Smooth muscle cell (in vitro differentiated cells): ENCODE data around the gene GIGYF2. TPM values are rescaled to one million over a fixed set of nuclear protein-coding genes. Genes with fewer than 3 reads are reported as not detected.

Source experiments
- DNase-seq: peaks from one replicate; lab custom pipeline; 2025; ENCODE audit not compliant: unreplicated experiment; lab: John Stamatoyannopoulos, UW
- H2AFZ ChIP-seq: fragments of 200-600 bp; sonication (generic); 2 replicates; pipeline ENCODE4 v1.6.0; 2016; ENCODE audit warnings: antibody characterized with exemption, low read depth, mild to moderate bottlenecking
- H3F3A ChIP-seq: fragments of 200-600 bp; sonication (generic); 2 replicates; pipeline ENCODE4 v1.6.0; 2017; ENCODE audit warnings: antibody characterized with exemption, low read depth
- H3K27ac ChIP-seq: fragments of 200-600 bp; sonication (generic); 2 replicates; pipeline ENCODE4 v1.5.1; 2016; ENCODE audit warnings: low read depth, mild to moderate bottlenecking
- H3K27me3 ChIP-seq: fragments of 200-600 bp; sonication (generic); 2 replicates; pipeline ENCODE4 v1.6.1; 2016; ENCODE audit warnings: low read depth, mild to moderate bottlenecking
- H3K36me3 ChIP-seq: fragments of 200-600 bp; sonication (generic); 2 replicates; pipeline ENCODE4 v1.5.1; 2016; ENCODE audit warnings: low read depth
- H3K4me1 ChIP-seq: fragments of 200-600 bp; sonication (generic); 2 replicates; pipeline ENCODE4 v1.5.1; 2016; ENCODE audit warnings: low read depth
- H3K4me2 ChIP-seq: fragments of 200-600 bp; sonication (generic); 2 replicates; pipeline ENCODE4 v1.6.0; 2016; ENCODE audit warnings: mild to moderate bottlenecking
- H3K4me3 ChIP-seq: fragments of 200-600 bp; sonication (generic); 2 replicates; pipeline ENCODE4 v1.5.1; 2016; ENCODE audit warnings: mild to moderate bottlenecking
- H3K79me2 ChIP-seq: fragments of 200-600 bp; sonication (generic); 2 replicates; pipeline ENCODE4 v1.6.0; 2016; ENCODE audit warnings: low read depth, mild to moderate bottlenecking
- H3K9ac ChIP-seq: fragments of 200-600 bp; sonication (generic); 2 replicates; pipeline ENCODE4 v1.6.0; 2016; ENCODE audit warnings: low read depth
- H3K9me3 ChIP-seq: fragments of 200-600 bp; sonication (generic); replicated peaks from 2 replicates; pipeline ENCODE4 v1.5.1; 2016; ENCODE audit warnings: low read depth
- H4K20me1 ChIP-seq: fragments of 200-600 bp; sonication (generic); 2 replicates; pipeline ENCODE4 v1.6.0; 2016; ENCODE audit warnings: low read depth
- WGBS: methylation state at CpG from one replicate; pipeline ENCODE4 v1.1.7; 2016; ENCODE audit warnings: low lambda C conversion rate; 5-methylcytosine and 5-hydroxymethylcytosine counted together
- polyA plus RNA-seq: library from polyadenylated mRNA; unstranded; fragments of >200 nt; fragmentation: Nextera tagmentation; extraction: Ambion mirVana; gene quantifications from 2 replicates; pipeline ENCODE4 v1.2.1, GENCODE V29; 2016
- total RNA-seq: library from RNA; depleted of rRNA; stranded (reverse); fragments of >200 nt; gene quantifications from 2 replicates; pipeline ENCODE4 v1.2.3, GENCODE V29; 2014
- TF ChIP-seq, protein P1 (sequence below): fragments of 200-600 bp; sonication (generic); IDR thresholded peaks from 2 replicates; pipeline ENCODE4 v1.5.1; 2017; ENCODE audit warnings: borderline replicate concordance, mild to moderate bottlenecking, antibody characterized with exemption; ENCODE audit not compliant: insufficient read depth, poor library complexity, severe bottlenecking

The GIGYF2 gene
- total and polyA plus RNA-seq, 2 experiments from 2014 or later: 16.2 to 57.6 TPM

GRCh38 chr2:232731470-232731869, 34.3 kb downstream of the GIGYF2 start:
- peaks cover 48% of the 10 kb centered on the region for H3K79me2 ChIP-seq
- no peak overlapping the region for H3K9ac ChIP-seq
- 96% methylated on average over 2 of the region's 2 CpGs for WGBS
- TF ChIP-seq, protein P1, sequence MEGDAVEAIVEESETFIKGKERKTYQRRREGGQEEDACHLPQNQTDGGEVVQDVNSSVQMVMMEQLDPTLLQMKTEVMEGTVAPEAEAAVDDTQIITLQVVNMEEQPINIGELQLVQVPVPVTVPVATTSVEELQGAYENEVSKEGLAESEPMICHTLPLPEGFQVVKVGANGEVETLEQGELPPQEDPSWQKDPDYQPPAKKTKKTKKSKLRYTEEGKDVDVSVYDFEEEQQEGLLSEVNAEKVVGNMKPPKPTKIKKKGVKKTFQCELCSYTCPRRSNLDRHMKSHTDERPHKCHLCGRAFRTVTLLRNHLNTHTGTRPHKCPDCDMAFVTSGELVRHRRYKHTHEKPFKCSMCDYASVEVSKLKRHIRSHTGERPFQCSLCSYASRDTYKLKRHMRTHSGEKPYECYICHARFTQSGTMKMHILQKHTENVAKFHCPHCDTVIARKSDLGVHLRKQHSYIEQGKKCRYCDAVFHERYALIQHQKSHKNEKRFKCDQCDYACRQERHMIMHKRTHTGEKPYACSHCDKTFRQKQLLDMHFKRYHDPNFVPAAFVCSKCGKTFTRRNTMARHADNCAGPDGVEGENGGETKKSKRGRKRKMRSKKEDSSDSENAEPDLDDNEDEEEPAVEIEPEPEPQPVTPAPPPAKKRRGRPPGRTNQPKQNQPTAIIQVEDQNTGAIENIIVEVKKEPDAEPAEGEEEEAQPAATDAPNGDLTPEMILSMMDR: no peak
- peaks cover 84% of the 10 kb centered on the region for H4K20me1 ChIP-seq
- no peaks in the 10 kb centered on the region for H3K4me1 ChIP-seq
- H3K4me2 ChIP-seq: no peak overlapping the region
- no peak overlapping the region for H3K4me3 ChIP-seq
- no peaks in the 10 kb centered on the region for H3F3A ChIP-seq
- H3K27me3 ChIP-seq: no peaks in the 10 kb centered on the region
- no peak overlapping the region for H2AFZ ChIP-seq
- no peaks in the 10 kb centered on the region for H3K9me3 ChIP-seq
- no peaks in the 10 kb centered on the region for H3K36me3 ChIP-seq
- DNase-seq: no peak
- no peak overlapping the region for H3K27ac ChIP-seq

DNA sequence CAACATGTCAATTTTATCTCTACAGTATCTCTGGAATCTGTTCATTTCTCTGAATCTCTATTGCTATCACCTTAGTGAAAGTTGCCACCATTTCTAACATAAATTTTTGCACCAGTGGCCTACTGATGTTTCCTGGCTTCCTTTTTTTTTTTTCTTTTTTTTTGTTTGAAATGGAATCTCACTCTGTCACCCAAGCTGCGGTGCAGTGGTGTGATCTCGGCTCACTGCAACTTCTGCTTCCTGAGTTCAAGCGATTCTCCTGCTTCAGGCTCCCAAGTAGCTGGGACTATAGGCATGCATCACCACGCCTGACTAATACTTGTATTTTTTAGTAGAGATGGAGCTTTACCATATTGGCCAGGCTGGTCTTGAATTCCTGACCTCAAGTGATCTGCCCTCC, 44.2 kb downstream of the GIGYF2 start:
- WGBS: 92% methylated on average over 4 of the region's 4 CpGs
- H3K9ac ChIP-seq: no peak overlapping the region
- TF ChIP-seq, protein P1: no peak
- peaks cover 3% of the 10 kb centered on the region for H3K4me1 ChIP-seq
- no peaks in the 10 kb centered on the region for H3K36me3 ChIP-seq
- H3K27me3 ChIP-seq: no peaks in the 10 kb centered on the region
- no peaks in the 10 kb centered on the region for H3F3A ChIP-seq
- no peak for DNase-seq
- H3K27ac ChIP-seq: no peak overlapping the region
- no peak overlapping the region for H3K4me3 ChIP-seq
- no peak overlapping the region for H2AFZ ChIP-seq
- peaks cover 43% of the 10 kb centered on the region for H4K20me1 ChIP-seq
- H3K79me2 ChIP-seq: no peaks in the 10 kb centered on the region
- no peaks in the 10 kb centered on the region for H3K9me3 ChIP-seq
- no peak overlapping the region for H3K4me2 ChIP-seq

GRCh38 chr2:232741972-232742371, 44.8 kb downstream of the GIGYF2 start:
- Histone ChIP-seq H3K79me2 (no peaks in the 10 kb centered on the region), H3K4me2 (no peak overlapping the region), H3K4me1 (peaks cover 3% of the 10 kb centered on the region), H3K9ac (no peak overlapping the region), H3K36me3 (no peaks in the 10 kb centered on the region), H3K4me3 (no peak overlapping the region), H3K9me3 (no peaks in the 10 kb centered on the region), H3K27ac (no peak overlapping the region), H3F3A (no peaks in the 10 kb centered on the region), H3K27me3 (no peaks in the 10 kb centered on the region), H4K20me1 (peaks cover 40% of the 10 kb centered on the region), H2AFZ (no peak overlapping the region)
- DNase-seq: no peak
- 94% methylated on average over 3 of the region's 3 CpGs for WGBS
- TF ChIP-seq, protein P1: no peak

DNA sequence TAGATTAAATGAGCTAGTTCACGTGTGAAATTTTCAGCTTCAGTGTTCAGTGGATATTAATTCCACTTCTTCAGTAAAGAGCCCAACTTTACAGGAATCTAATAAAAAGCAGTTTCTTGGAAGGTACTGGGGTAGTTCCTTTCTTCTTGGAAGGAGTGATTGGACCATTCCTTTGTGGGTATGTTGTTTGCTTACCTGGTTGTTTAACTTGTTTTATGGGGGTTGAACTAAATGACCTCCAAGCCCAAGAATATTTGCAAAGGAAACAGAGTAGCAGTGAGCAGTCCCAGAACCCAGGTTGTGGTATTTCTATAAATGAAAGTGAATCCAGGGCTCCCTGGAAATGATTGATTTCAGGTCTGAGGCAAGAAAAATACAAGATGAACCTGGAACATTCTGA, 47.8 kb downstream of the GIGYF2 start:
- H3K79me2 ChIP-seq: no peaks in the 10 kb centered on the region
- no peak overlapping the region for H2AFZ ChIP-seq
- H3K4me1 ChIP-seq: peaks cover 3% of the 10 kb centered on the region
- no peaks in the 10 kb centered on the region for H3K27me3 ChIP-seq
- WGBS: 100% methylated on average over 1 of the region's 1 CpG
- no peak for DNase-seq
- no peak overlapping the region for H3K4me2 ChIP-seq
- H3K9me3 ChIP-seq: no peaks in the 10 kb centered on the region
- peaks cover 25% of the 10 kb centered on the region for H4K20me1 ChIP-seq
- no peak overlapping the region for H3K27ac ChIP-seq
- no peak overlapping the region for H3K9ac ChIP-seq
- TF ChIP-seq, protein P1: no peak
- no peak overlapping the region for H3K4me3 ChIP-seq
- no peaks in the 10 kb centered on the region for H3F3A ChIP-seq
- H3K36me3 ChIP-seq: peaks cover 12% of the 10 kb centered on the region
